RCC 7860 (cell line): ENCODE measurements around the gene CDH5.

ENCODE experiments used
- DNase-seq: peaks from one replicate; pipeline ENCODE4 v3.0.0-alpha.2; 2015; ENCODE audit warnings: low spot score
- FAIRE-seq: peaks from 2 replicates; lab custom pipeline; 2012; peaks lifted over from hg19 to GRCh38; lab: Jason Lieb, UNC

Gene CDH5

DNA sequence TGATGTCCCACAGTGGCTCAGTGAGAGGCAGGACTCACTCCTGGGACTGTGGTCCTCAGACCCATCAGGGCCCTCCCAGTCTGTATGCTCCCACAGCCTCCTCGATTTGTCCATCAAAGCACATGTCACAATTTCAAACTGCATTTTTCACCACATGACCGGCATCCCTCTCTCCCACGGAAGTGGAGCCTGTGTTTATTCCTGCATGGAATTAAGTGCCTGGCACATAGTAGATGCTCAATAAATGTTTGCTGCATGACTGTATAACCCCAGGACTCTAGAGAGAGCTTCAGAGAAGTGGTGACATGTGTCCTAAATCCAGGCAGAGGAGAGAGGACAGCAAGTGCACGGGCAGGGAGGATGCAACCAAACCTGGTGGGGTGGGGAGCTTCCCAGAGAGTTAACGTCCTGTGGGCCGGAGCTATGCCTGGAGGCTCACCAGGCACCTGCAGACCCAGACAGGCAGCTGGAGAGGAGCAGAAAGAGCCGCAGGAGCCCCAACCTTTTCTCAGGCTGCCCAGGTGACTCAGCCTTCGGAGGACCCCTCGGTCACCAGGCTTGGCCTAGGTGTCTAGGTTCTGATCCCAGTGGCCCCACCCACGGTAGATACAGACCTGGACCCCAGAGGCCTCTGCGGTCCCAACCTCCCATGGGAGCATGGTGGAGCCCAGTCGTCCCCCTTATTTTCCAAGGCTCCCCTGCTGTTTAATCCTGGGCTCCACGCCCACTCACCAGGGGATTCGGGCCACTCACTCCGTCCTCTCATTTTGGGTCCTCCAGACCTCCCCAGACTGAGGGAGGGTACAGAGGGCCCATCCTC, 5.8 kb downstream of the CDH5 start:
- DNase-seq (no peak), FAIRE-seq (no peak)

DNA sequence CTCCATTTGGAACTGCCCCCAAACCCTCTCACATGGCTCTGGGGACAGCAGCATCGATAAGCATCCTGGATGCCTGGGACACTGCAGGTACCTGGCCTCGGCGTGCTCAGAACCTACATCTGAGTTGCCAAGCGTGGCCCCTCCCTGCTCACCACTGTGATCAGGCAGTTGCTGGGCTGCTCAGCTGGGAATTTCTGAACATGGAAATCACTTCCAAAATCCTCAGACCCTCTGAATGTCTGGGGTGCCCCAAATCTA, 6.3 kb downstream of the CDH5 start:
- DNase-seq, result no peak
- no peak for FAIRE-seq

DNA sequence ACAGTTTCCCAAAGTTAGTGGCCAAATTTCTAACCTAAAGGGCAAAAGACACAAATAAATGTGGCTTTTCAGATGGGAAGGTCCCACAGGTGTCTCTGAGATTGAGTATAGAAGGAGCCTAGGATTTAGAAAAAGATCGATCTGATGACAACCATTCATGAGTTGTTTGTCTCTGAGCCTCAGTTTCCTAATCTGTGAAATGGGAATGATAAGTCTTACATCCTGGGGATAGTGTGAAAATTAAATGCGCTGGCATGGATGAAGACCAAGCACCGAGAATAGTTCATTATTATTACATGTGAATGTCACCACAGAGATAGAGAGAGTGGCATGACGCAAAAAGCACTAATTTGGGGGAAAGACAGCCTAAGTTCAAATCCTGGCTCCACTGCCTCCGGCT, 7.2 kb downstream of the CDH5 start:
- FAIRE-seq (no peak), DNase-seq (no peak)

DNA sequence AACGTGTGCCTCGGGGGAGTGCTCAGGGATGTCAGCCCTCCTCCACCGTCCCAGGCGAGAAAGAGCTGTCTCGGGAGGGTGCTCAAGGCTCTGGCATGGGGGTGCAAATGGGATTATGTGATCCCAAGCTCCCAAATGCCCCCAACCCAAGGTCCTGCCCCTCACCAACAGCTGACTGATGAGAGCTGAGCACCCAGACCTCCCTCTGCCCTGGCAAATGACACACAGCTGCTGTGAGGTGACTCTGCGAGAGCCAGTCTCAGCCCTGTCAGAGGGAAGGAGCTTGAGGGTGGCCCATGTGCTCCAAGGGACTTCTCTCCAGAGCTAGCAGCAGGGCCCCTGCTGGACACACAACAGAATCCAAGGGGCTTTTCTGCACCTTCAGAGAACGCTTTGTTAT, 7.7 kb downstream of the CDH5 start:
- FAIRE-seq, result no peak
- DNase-seq, result no peak

DNA sequence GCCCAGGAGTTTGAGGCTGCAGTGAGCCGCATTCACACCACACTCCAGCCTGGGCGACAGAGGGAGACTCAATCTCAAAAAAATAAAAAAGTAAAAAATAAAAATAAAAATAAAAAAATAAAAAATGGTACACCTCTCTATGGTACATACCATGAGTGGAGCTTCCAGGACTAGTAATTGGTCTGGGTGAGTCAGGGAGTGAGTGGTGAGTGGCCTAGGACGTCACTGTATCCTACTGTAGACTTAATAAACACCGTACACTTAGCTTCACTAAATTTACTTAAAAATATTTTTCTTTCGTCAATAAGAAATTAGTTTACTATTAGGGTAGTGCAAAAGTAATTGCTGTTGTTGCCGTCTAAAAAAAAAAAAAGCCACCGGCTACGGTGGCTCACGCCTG, 9.0 kb downstream of the CDH5 start:
- FAIRE-seq (no peak), DNase-seq (no peak)

DNA sequence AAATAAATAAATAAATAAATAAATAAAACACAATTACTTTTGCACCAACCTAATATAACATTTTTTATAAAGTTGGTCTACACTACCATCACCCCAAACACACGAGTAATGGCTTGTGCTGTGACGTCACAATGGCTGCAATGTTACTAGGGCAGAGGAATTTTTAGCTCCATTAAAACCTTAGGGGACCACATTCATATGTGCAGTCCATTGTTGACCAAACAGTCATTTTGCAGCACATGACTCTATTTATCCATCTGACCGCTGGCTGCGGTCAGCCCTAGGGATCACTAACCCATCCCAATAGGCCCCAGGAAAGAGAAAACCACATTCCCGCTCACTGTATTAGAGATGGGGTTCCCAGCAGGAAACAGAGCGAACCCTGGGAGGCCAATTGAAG, 9.6 kb downstream of the CDH5 start:
- FAIRE-seq (no peak), DNase-seq (no peak)

DNA sequence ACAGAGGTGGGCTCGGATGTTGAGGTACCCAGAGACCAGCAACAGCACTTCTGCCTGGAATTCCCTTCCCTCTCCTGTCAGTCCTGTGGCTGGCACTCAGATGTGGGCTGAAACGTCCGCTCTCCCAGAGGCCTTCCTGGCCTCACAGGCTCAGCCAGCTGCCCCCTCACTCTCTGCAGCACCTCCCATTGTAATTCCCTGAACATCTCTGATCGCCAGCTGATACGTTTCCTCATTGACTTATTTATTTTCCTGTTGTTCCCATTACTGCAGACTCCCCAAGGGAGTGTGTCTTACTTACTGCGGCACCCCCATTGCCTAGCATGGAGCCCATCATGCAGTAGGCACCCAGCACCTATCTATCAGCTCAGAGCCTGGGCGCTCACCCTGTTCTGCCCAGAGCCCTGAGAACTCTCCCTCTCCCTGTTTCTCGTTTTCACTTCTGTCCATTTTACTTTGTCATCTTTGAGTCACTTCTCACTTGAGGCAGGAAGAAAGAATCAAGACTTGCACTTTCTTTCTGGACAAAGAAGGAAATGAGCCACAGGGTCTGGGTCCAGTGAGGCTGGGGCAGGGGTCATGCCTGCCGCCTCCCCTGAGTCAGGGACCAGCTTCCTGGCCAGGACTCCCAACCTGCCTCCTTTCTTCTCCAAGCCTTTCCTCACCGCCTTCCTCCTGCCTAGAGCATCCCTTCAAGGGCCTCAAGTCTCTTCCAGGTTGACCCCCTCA, 10.2 kb downstream of the CDH5 start:
- no peak for FAIRE-seq
- DNase-seq, result no peak

DNA sequence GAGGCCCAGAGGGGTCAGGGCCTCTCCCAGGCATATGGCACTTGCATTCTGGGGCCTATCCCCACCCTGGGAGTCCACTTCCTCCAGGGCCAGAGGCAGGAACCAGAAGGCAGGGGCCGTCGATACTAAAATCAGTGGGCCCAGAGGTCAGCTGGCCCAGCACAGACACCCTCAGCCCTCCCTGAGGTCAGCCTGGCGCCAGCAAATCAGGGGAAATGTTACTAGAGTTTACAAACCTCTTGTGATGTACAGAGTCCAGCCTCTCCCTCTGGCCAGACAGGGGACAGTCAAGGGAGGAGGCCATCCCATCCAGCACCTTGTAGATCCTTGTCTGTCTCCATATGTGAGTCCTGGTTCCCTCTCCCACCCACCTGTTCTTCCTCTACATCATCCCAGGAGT, 10.8 kb downstream of the CDH5 start:
- DNase-seq (no peak), FAIRE-seq (no peak)

DNA sequence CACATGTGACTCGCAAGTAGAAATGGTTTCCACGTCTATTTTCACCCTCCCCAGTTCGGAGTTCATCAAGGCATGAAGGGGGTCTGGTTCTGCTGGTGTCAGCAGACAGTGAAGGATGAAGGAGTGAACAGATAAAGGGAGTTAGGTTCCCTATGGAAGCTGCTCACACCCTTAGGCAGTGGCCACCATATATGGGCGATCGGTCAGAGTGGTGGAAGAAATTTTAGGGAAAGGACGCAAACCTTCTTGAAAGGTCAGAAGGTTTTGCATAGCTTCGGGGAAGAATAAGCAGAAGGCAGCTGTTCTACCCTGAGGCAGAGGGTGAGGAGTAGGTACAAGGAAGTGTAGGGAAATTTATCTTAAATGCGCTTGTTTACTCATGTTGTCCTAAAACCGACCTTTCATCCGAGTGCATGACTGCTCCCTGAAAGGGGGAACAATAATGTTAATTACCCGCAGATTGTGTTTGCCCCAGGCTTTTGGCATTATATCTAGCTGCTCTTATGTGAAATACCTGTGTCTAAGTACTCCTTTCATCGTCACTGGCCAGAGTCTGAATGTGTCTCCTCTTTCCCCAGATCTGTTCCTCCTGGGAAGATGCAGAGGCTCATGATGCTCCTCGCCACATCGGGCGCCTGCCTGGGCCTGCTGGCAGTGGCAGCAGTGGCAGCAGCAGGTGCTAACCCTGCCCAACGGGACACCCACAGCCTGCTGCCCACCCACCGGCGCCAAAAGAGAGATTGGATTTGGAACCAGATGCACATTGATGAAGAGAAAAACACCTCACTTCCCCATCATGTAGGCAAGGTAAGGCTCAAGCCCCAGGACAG, 12.5 kb downstream of the CDH5 start:
- FAIRE-seq, result no peak

DNA sequence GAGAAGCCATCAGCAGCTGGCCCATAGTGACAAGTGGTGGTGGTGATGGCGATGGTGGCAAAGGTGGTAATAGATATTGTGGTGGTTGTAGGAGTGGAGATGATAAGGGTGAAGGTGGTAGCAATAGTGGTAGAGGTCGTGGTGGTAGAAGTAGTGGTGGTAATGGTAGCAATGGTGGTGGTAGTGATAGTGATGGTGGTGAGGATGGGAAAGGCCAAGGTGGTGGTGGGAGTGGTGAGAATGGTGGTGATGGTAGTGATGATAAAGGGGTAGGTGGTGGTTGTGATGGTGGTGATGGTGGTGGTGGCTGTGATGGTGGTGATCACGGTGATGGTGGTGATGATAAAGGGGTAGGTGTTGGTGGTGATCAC, 13.1 kb downstream of the CDH5 start:
- DNase-seq, result no peak
- no peak for FAIRE-seq

More for the DNA sequence above, 12.5 kb downstream of the CDH5 start:
- DNase-seq, result no peak

DNA sequence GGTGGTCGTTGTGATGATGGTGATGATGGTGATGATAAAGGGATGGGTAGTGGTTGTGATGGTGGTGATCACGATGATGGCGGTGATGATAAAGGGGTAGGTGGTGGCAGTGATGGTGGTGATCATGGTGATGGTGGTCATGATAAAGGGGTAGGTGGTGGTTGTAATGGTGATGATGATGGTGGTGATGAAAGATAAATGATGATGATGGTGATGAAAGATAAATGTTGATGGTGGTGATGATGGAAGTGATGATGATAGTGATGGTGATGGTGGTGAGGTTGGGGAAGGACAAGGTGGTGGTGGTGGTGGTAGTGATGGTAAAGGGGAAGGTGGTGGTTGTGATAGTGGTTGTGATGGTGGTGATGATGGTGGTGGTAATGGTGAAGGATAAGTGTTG, 13.9 kb downstream of the CDH5 start:
- no peak for FAIRE-seq
- DNase-seq, result no peak

DNA sequence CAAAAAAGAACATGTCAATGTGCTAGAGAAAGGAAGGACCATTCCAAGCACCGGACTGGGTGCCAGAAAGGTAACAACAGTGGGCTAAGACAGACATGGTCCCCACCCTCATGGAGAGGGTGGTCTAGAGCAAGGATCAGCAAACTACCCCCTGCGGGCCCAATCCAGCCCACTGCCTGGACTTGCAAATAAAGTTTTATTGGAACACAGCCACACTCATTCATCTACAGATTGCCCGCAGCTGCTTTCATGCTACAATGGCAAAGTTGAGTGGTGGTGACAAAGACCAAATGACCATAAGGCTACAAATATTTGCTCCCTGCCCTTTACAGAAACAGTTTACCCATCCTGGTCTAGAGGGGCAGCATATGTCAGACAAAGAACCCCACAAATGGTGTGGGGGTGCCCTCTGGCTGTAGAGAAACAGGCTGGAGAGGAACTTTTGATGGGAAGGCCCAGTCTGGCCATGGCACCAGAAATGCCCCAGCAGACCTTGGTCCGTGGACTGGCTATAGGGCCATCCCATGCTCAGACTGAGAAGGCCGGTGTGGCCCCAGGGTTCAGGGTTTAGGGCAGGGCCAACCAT, 15.2 kb downstream of the CDH5 start:
- no peak for DNase-seq
- no peak for FAIRE-seq

DNA sequence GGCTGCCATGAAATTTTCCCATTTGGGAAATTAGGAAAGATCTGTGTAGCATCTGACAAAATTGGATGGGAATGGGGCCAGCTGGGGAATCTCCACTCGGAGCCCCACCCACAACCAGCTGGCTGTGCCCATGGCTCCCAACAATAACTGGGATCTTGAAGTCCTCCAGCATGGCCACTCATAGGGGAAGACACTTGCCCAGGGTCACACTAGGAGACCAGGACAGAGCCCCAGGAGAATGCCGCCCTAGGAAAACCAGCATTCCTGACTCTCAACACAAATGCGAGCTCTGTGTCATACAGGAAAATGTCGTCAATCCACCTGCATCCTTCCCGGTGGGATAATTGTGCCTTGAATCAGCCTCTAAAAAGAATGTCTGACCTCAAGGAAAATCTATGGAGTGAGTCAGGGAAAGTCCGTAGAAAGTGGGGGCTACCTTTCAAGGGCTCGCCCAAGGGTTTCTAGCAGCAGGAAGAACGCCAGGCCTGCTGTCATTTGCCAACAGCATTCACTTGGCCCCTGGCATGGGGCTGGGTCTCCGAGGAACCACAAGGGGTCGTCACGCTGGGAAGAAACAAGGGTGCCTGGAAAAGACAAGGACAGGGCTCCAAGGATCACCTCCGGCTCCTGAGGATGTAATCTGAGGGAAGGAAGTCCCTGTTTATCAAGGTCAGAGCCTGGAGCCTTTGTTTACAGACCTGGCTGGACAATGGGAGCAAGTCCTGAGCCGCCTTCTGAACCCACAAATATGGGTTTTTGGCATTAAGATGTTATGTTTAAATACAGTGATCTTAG, 15.9 kb downstream of the CDH5 start:
- FAIRE-seq (peak; percentile 76), DNase-seq (peak; percentile 97)

DNA sequence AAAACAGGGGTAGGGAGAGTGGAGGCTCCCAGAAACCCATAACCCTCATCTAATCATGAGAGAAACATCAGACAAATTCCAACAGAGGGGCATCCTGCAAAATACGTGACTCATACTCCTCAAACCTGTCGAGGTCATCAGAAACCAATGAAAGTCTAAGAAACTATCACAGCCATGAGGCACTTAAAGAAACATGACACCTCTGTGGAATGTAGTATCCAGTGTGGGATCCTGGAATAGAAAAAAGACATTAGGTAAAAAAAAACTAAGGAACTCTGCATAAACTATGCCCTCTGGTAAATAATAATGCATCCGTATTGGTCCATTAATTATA, 16.4 kb downstream of the CDH5 start:
- peak; percentile 87 for FAIRE-seq
- DNase-seq, result peak; percentile 95

DNA sequence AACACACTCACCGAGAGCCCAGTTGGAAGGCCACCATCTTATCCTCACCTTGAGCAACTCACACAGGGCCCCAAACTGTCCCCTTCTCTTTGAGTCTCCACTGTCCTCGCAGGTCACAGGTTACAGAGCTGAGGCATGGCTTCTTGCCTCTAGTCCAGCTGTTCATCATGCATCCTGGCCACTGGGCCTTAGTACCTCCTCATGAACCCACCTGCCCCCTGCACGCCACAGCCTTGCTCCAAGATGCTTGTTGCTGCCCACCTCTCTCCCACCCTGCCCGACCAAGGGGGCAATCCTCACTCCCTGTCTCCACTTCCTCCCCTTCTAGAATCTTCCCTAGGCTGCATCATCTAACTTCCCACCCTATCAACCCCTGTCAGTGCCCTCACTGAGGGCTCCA, 17.1 kb downstream of the CDH5 start:
- DNase-seq (no peak), FAIRE-seq (no peak)

DNA sequence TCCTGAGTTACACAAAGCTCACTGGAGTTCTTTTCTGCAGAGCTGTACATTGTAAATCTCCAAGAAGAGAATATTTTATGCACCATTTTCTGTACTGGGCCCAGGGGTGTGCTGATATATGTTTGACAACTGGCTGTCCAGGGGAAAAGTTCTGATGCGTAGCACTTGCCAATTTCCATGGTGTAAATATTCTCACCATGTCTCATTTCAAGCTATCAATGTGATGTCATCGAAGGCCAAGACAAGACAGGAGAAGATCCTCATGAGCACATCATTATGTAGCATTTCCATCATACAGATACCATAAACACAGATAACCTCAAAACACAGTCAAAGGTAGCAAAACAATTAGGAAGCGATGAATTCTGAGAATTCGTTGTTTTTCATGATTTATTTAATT, 18.9 kb downstream of the CDH5 start:
- no peak for DNase-seq
- no peak for FAIRE-seq

DNA sequence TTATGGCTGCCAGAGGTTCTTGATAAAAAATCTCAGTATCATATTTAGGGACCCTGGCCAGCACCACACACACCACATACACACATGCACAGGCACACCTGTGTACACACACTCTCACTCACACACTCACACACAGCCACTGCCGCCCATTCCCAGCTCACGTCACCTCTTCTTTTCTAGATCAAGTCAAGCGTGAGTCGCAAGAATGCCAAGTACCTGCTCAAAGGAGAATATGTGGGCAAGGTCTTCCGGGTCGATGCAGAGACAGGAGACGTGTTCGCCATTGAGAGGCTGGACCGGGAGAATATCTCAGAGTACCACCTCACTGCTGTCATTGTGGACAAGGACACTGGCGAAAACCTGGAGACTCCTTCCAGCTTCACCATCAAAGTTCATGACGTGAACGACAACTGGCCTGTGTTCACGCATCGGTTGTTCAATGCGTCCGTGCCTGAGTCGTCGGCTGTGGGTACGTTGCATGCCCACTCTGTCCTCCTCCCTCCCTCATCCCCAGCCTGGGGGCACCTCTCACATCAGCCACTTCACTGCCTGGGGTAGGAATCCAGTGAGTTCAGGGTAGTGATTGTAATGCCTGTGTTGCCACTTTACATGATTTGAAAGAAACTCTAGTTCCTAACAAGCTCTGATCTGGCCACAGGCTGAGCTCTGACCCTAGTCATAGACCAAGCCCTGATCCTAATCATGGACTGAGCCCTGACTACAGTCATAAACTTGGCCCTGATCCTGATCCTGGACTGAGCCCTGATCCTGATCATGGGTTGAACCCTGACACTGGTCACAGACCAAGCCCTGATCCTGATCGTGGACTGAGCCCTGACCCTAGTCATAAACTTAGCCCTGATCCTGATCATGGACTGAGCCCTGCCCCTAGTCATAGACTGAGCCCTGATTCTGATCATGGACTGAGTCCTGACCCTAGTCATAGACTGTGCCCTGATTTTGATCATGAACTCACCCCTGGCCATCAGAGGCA, 20.4 kb downstream of the CDH5 start:
- no peak for FAIRE-seq
- DNase-seq, result no peak

DNA sequence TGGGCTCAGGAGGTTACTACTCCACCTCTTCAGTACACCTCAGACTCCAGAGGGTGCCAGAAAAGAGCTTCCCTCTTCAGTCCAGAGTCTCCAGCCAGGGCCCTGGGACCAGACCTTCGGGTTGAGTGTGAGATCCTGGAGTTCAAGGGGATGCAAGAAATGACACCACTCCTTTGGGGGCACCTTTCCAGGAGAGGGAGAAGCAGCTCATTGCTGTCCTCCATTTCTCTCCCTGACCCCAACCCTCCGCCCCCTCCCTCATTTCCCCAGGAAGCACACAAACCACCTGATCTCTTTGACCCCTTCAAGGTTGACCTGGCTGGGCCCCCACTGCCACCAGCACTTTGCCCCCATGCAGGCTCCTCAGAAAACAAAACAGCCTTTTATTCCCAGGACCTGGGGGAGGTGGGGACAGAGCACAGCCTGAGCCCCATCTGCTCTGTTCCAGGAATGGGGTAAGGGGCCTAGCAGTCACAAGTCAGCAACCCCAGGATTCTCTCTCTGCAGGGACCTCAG, 21.4 kb downstream of the CDH5 start:
- DNase-seq (no peak), FAIRE-seq (no peak)

DNA sequence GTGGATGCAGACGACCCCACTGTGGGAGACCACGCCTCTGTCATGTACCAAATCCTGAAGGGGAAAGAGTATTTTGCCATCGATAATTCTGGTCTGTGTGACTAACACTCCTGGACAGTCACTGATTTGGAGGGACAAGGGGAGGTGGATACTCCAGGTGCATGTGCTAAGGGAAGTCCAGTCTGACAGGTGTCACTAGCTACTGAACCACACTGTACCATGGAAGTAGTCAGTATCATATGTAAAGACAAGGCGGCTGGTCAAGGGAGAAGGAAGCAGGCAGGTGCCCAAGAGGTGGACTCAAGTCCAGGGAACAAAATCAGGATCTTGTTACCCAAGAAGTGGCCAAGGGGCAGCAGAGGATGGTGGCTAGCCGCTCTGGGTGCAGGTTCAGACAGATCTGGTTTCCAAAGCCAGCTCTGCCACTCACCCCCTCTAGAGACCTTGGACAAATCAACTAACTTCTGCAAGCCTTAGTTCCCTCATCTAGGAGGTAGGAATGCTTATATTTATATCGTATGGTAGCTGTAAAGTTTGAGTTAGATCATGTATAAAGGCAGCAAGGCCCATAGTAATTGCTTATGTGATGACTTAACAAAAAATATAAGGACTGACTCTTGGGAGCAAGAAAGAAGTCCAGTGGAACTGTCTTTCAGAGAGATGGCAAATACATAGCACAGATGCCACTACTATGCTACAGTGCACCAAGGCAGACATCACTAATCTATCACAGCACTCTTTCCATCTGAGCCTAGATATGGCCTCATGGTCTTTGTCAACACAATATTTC, 22.1 kb downstream of the CDH5 start:
- FAIRE-seq (no peak), DNase-seq (no peak)
